ENCODE measurements around the gene KCNA2.

KCNA2 gene

GRCh38 chr1:110627764-110628163, 21.6 kb upstream of the KCNA2 start:
- DNase-seq (ENCODE audit: low read depth in 1 of 2, low spot score in 1 of 2): peak; percentile 57 to 73

GRCh38 chr1:110626889-110627288, 20.7 kb upstream of the KCNA2 start:
- H3K27ac ChIP-seq (replicated peaks): no peak overlapping the region
- no peak for TF ChIP-seq CTCF (IDR thresholded peaks at IDR 0.05; ENCODE audit: insufficient read depth, low read length)
- TF ChIP-seq POLR2AphosphoS5 (IDR thresholded peaks at IDR 0.05; ENCODE audit: low read depth): no peak
- no peak for TF ChIP-seq SPI1 (IDR thresholded peaks at IDR 0.05; ENCODE audit: borderline replicate concordance, low read depth)
- no peak for DNase-seq (ENCODE audit: low read depth in 1 of 2, low spot score in 1 of 2)
- no peak overlapping the region for H3K4me3 ChIP-seq (replicated peaks; ENCODE audit: insufficient read depth, low read length)
- no peaks in the 10 kb centered on the region for H3K27me3 ChIP-seq (ENCODE audit: insufficient read depth, poor library complexity, severe bottlenecking)

More at GRCh38 chr1:110627764-110628163, 21.6 kb upstream of the KCNA2 start:
- Histone ChIP-seq H3K27me3 (ENCODE audit: insufficient read depth, poor library complexity, severe bottlenecking) (no peaks in the 10 kb centered on the region), H3K4me3 (replicated peaks; ENCODE audit: insufficient read depth, low read length) (no peak overlapping the region), H3K27ac (replicated peaks) (no peak overlapping the region)
- peak; percentile 84; the same call in 1 of the 2 replicates for TF ChIP-seq SPI1 (IDR thresholded peaks at IDR 0.05; ENCODE audit: borderline replicate concordance, low read depth)
- TF ChIP-seq GABPA (IDR thresholded peaks at IDR 0.05; ENCODE audit: low read depth): peak; percentile 91
- no peak for TF ChIP-seq POLR2AphosphoS5 (IDR thresholded peaks at IDR 0.05; ENCODE audit: low read depth)
- TF ChIP-seq REST (IDR thresholded peaks at IDR 0.05; ENCODE audit: insufficient replicate concordance, low read depth): no peak
- TF ChIP-seq CTCF (IDR thresholded peaks at IDR 0.05; ENCODE audit: insufficient read depth, low read length): no peak

GRCh38 chr1:110620686-110621085, 14.5 kb upstream of the KCNA2 start:
- Histone ChIP-seq H3K27me3 (ENCODE audit: insufficient read depth, poor library complexity, severe bottlenecking) (no peaks in the 10 kb centered on the region), H3K27ac (replicated peaks) (no peak overlapping the region), H3K4me3 (replicated peaks; ENCODE audit: insufficient read depth, low read length) (no peak overlapping the region)
- DNase-seq (ENCODE audit: low read depth in 1 of 2, low spot score in 1 of 2): no peak
- no peak for TF ChIP-seq REST (IDR thresholded peaks at IDR 0.05; ENCODE audit: insufficient replicate concordance, low read depth)
- TF ChIP-seq GABPA (IDR thresholded peaks at IDR 0.05; ENCODE audit: low read depth): no peak
- no peak for TF ChIP-seq CTCF (IDR thresholded peaks at IDR 0.05; ENCODE audit: insufficient read depth, low read length)
- TF ChIP-seq POLR2AphosphoS5 (IDR thresholded peaks at IDR 0.05; ENCODE audit: low read depth): no peak
- TF ChIP-seq SPI1 (IDR thresholded peaks at IDR 0.05; ENCODE audit: borderline replicate concordance, low read depth): no peak

- DNase-seq (ENCODE audit: low read depth in 1 of 2, low spot score in 1 of 2): no peak
- TF ChIP-seq POLR2AphosphoS5 (IDR thresholded peaks at IDR 0.05; ENCODE audit: low read depth) (no peak), GABPA (IDR thresholded peaks at IDR 0.05; ENCODE audit: low read depth) (no peak), REST (IDR thresholded peaks at IDR 0.05; ENCODE audit: insufficient replicate concordance, low read depth) (no peak), CTCF (IDR thresholded peaks at IDR 0.05; ENCODE audit: insufficient read depth, low read length) (no peak), SPI1 (IDR thresholded peaks at IDR 0.05; ENCODE audit: borderline replicate concordance, low read depth) (no peak)
- no peak overlapping the region for H3K4me3 ChIP-seq (replicated peaks; ENCODE audit: insufficient read depth, low read length)
- no peak overlapping the region for H3K27ac ChIP-seq (replicated peaks)
- no peaks in the 10 kb centered on the region for H3K27me3 ChIP-seq (ENCODE audit: insufficient read depth, poor library complexity, severe bottlenecking)
These were observed 14.1 kb upstream of the KCNA2 start for GRCh38 chr1:110620250-110620615.

All from HL-60 (cell line).